Naive thymus-derived CD4-positive, alpha-beta T cell (primary cell): ENCODE measurements around the gene GPR37. TPM values are rescaled to one million over a fixed set of nuclear protein-coding genes. Genes with fewer than 3 reads are reported as not detected.

ENCODE experiments used
- ATAC-seq: fragments of 150-1000 bp; cut with Tn5 transposase; 2 replicates; pipeline ENCODE4 v1.10.0; 2021; ENCODE audit warnings: mild to moderate bottlenecking, moderate library complexity
- CTCF ChIA-PET: fragments of 350-600 bp; sonication (Branson Sonifier 250); formaldehyde crosslinking; loops from one replicate; lab custom pipeline; 2021; ENCODE audit warnings: antibody characterized with exemption; lab: Charles Lee
- POLR2A ChIA-PET: fragments of 350-600 bp; sonication (Branson Sonifier 250); formaldehyde crosslinking; loops from one replicate; lab custom pipeline; 2021; ENCODE audit warnings: antibody characterized with exemption, inconsistent platforms; lab: Charles Lee
- DNase-seq, 9 donors: peaks; one replicate each; pipeline versions ENCODE4 v3.0.0 to v3.0.0-alpha.2; 2020 to 2022; ENCODE audit warnings: mixed read lengths in 1 of 9
- H3K27ac ChIP-seq: one replicate; pipeline ENCODE4 v1.7.0; 2013; ENCODE audit warnings: mild to moderate bottlenecking, low read depth, low read length, moderate library complexity
- H3K27me3 ChIP-seq, 2 donors: one replicate each; pipeline ENCODE4 v1.7.0; 2013; ENCODE audit warnings: low read length in 2 of 2, mild to moderate bottlenecking in 2 of 2, moderate library complexity in 2 of 2; ENCODE audit not compliant: control insufficient read depth in 2 of 2, insufficient read depth in 2 of 2
- H3K36me3 ChIP-seq, 3 experiments: 1 replicate in 2 of 3; 2 replicates in 1 of 3; pipeline ENCODE4 v1.7.0; 2013; ENCODE audit warnings: low read length in 3 of 3, mild to moderate bottlenecking in 3 of 3, moderate library complexity in 1 of 3; ENCODE audit not compliant: insufficient read depth in 3 of 3, control insufficient read depth in 2 of 3
- H3K4me1 ChIP-seq, 2 donors: one replicate each; pipeline ENCODE4 v1.7.0; 2013; ENCODE audit warnings: low read length in 2 of 2, mild to moderate bottlenecking in 2 of 2, moderate library complexity in 1 of 2; ENCODE audit not compliant: control insufficient read depth in 2 of 2, insufficient read depth in 2 of 2
- H3K4me3 ChIP-seq: 2 replicates; pipeline ENCODE4 v1.7.0; 2013; ENCODE audit warnings: mild to moderate bottlenecking, low read length
- H3K9me3 ChIP-seq, 3 experiments: 1 replicate in 2 of 3; 2 replicates in 1 of 3; pipeline ENCODE4 v1.7.0; 2013; ENCODE audit warnings: low read length in 3 of 3; ENCODE audit not compliant: control insufficient read depth in 2 of 3
- H3K27ac Mint-ChIP-seq, 9 donors: one replicate each; pipeline ENCODE4 v1.8.0; 2020 to 2022; ENCODE audit warnings: mixed read lengths in 9 of 9, mild to moderate bottlenecking in 8 of 9, moderate library complexity in 5 of 9, inconsistent platforms in 2 of 9
- H3K27me3 Mint-ChIP-seq, 5 donors: one replicate each; pipeline ENCODE4 v1.8.0; 2021 to 2022; ENCODE audit warnings: mixed read lengths in 5 of 5, mild to moderate bottlenecking in 1 of 5
- H3K36me3 Mint-ChIP-seq, 5 donors: one replicate each; pipeline ENCODE4 v1.8.0; 2020 to 2022; ENCODE audit warnings: mixed read lengths in 5 of 5, mild to moderate bottlenecking in 3 of 5, inconsistent platforms in 1 of 5
- H3K4me1 Mint-ChIP-seq, 7 donors: one replicate each; pipeline ENCODE4 v1.8.0; 2020 to 2022; ENCODE audit warnings: mixed read lengths in 7 of 7, mild to moderate bottlenecking in 3 of 7, inconsistent platforms in 1 of 7
- H3K4me3 Mint-ChIP-seq, 10 donors: one replicate each; pipeline ENCODE4 v1.8.0; 2020 to 2022; ENCODE audit warnings: mild to moderate bottlenecking in 10 of 10, mixed read lengths in 10 of 10, moderate library complexity in 6 of 10, inconsistent platforms in 2 of 10
- H3K9me3 Mint-ChIP-seq, 11 donors: one replicate each; pipeline ENCODE4 v1.8.0; 2020 to 2022; ENCODE audit warnings: mixed read lengths in 11 of 11, mild to moderate bottlenecking in 4 of 11, inconsistent platforms in 1 of 11, moderate library complexity in 1 of 11
- intact Hi-C, 2 donors: fragments of 100-400 bp; cut with micrococcal nuclease; formaldehyde crosslinking; loops; one replicate each; pipeline ENCODE4 v1.15.1; 2023
- polyA plus RNA-seq, 2 donors: library from polyadenylated mRNA; unstranded; fragments of 300-500 nt; fragmentation: Illumina TruSeq; gene quantifications; one replicate each; pipeline ENCODE4 v1.2.3, GENCODE V29; 2021
- total RNA-seq, 6 experiments: library from RNA in 5 of 6; stranded (reverse) in 5 of 6; gene quantifications; 1 replicate in 5 of 6; 2 replicates in 1 of 6; pipeline ENCODE4 v1.2.3 and lab custom pipeline; 2021 to 2026

The GPR37 gene
- total and polyA plus RNA-seq, 7 experiments from 2014 or later = not detected

DNA sequence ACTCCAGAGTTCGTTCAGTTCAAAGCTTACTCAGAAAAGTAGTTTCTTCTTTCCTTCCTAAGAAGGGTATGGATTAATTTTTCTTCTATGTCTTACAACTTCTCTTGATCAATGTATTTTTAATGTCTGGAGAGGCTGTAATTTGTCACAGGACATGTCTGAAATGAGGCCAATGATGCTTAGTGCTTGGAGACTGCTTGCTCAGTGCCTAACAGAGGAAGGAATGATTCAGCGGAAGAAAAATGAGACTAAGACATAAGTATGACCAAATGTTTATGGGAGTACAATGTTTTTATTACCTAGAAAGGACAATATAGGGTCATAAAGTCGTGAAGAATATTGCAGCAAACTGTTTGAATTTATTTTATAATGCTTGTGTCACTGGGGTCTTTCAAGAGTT is 43.3 kb downstream of the GPR37 start:
- H3K4me1 ChIP-seq = no peaks in the 10 kb centered on the region
- Mint-ChIP-seq H3K27ac (no peak overlapping the region), H3K27me3 (peaks cover 0 to 5% (median 0%) of the 10 kb centered on the region in 5 donors), H3K4me3 (no peak overlapping the region), H3K9me3 (peaks cover 0 to 4% (median 0%) of the 10 kb centered on the region in 11 donors), H3K4me1 (no peaks in the 10 kb centered on the region), H3K36me3 (no peaks in the 10 kb centered on the region)
- DNase-seq (no peak), ATAC-seq (no peak)
- no peak overlapping the region for H3K27ac ChIP-seq
- CTCF ChIA-PET = no interaction called here
- intact Hi-C loops = no loop called here
- POLR2A ChIA-PET = no interaction called here
- H3K36me3 ChIP-seq = no peaks in the 10 kb centered on the region
- H3K4me3 ChIP-seq = no peak overlapping the region
- no peaks in the 10 kb centered on the region for H3K27me3 ChIP-seq
- no peaks in the 10 kb centered on the region for H3K9me3 ChIP-seq

DNA sequence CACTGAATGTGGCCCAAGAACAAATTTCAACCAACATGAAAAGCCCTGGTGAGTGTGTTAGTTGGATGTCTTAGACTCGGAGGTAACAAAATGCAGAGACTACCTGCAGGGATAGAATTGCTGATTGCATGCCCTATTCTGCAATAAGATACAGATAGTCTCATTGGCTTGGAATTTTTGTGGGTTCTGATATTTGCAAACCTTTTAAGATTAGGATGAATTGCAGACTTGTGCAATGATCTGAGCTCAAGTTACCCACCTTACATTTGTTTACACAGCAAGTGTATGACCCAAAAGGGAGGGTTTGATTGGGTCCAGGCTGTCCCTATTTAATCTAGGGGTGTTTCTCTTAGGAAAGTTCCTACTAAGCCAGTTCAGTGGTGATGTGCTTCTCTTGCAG is 45.4 kb downstream of the GPR37 start:
- no peak overlapping the region for H3K4me3 Mint-ChIP-seq
- no peaks in the 10 kb centered on the region for H3K4me1 Mint-ChIP-seq
- H3K27me3 Mint-ChIP-seq = no peaks in the 10 kb centered on the region
- ChIA-PET CTCF (no interaction called here), POLR2A (no interaction called here)
- no peak for ATAC-seq
- H3K27ac ChIP-seq = no peak overlapping the region
- H3K36me3 Mint-ChIP-seq = no peaks in the 10 kb centered on the region
- H3K4me3 ChIP-seq = no peak overlapping the region
- H3K4me1 ChIP-seq = no peaks in the 10 kb centered on the region
- H3K27ac Mint-ChIP-seq = no peak overlapping the region
- no peaks in the 10 kb centered on the region for H3K9me3 ChIP-seq
- DNase-seq = no peak
- no peaks in the 10 kb centered on the region for H3K27me3 ChIP-seq
- H3K9me3 Mint-ChIP-seq = peaks cover 0 to 15% (median 2%) of the 10 kb centered on the region in 11 donors
- no peaks in the 10 kb centered on the region for H3K36me3 ChIP-seq
- intact Hi-C loops = no loop called here

- Mint-ChIP-seq H3K27ac (no peak overlapping the region), H3K4me3 (no peak overlapping the region), H3K27me3 (no peaks in the 10 kb centered on the region), H3K36me3 (no peaks in the 10 kb centered on the region), H3K4me1 (no peaks in the 10 kb centered on the region), H3K9me3 (peaks cover 0 to 15% (median 3%) of the 10 kb centered on the region in 11 donors)
- ATAC-seq (no peak), DNase-seq (no peak)
- POLR2A ChIA-PET = no interaction called here
- H3K4me3 ChIP-seq = no peak overlapping the region
- no peaks in the 10 kb centered on the region for H3K36me3 ChIP-seq
- no peaks in the 10 kb centered on the region for H3K27me3 ChIP-seq
- H3K4me1 ChIP-seq = no peaks in the 10 kb centered on the region
- no peak overlapping the region for H3K27ac ChIP-seq
- CTCF ChIA-PET = no interaction called here
- intact Hi-C loops = no loop called here
- no peaks in the 10 kb centered on the region for H3K9me3 ChIP-seq
These were observed 47.4 kb downstream of the GPR37 start for GRCh38 chr7:124718032-124718766.

DNA sequence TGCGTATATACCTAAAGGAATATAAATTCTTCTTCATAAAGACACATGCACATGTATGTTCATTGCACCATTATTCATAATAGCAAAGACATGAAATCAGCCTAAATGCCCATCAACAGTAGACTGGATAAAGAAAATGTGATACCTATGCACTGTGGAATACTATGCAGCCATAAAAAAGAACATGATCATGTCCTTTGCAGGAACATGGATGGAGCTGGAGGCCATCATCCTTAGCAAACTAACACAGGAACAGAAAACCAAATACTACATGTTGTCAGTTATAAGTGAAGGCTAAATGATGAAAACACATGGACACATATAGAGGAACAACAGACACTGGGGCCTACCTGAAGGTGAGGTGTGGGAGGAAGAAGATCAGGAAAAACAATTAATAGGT is 48.7 kb downstream of the GPR37 start:
- H3K36me3 ChIP-seq = no peaks in the 10 kb centered on the region
- peaks cover 0 to 15% (median 3%) of the 10 kb centered on the region in 11 donors for H3K9me3 Mint-ChIP-seq
- no peaks in the 10 kb centered on the region for H3K36me3 Mint-ChIP-seq
- DNase-seq (no peak), ATAC-seq (no peak)
- no peak overlapping the region for H3K27ac Mint-ChIP-seq
- no peaks in the 10 kb centered on the region for H3K4me1 ChIP-seq
- H3K4me1 Mint-ChIP-seq = no peaks in the 10 kb centered on the region
- no peaks in the 10 kb centered on the region for H3K9me3 ChIP-seq
- CTCF ChIA-PET = no interaction called here
- no peaks in the 10 kb centered on the region for H3K27me3 ChIP-seq
- no peak overlapping the region for H3K4me3 Mint-ChIP-seq
- POLR2A ChIA-PET = no interaction called here
- no peak overlapping the region for H3K27ac ChIP-seq
- H3K27me3 Mint-ChIP-seq = no peaks in the 10 kb centered on the region
- no peak overlapping the region for H3K4me3 ChIP-seq
- intact Hi-C loops = no loop called here

DNA sequence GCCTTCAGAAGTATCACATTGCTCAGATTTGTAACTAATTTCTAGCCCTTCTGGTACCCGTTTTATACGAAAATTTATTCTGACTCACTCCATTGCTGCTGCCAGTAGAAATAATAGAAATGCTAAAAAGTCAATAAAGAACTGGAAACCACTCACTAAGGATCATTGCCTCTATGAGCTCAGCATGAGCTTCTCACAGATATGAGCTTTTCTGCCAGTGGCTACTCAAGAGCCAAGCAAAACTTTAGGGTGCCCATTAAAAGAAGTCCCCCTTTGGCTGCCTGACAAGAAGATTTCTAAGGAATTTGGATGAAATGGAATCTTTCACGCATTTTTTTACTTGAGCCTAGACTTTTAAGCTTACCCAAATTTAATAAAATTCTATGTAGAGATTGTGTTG is 52.5 kb downstream of the GPR37 start:
- Mint-ChIP-seq H3K4me1 (no peaks in the 10 kb centered on the region), H3K9me3 (peaks cover 4 to 32% (median 12%) of the 10 kb centered on the region in 11 donors), H3K27me3 (no peaks in the 10 kb centered on the region), H3K27ac (no peak overlapping the region), H3K36me3 (peaks cover 0 to 4% (median 0%) of the 10 kb centered on the region in 5 donors), H3K4me3 (no peak overlapping the region)
- Histone ChIP-seq H3K4me1 (no peaks in the 10 kb centered on the region), H3K9me3 (peaks cover 0 to 9% (median 0%) of the 10 kb centered on the region in 3 experiments), H3K4me3 (no peak overlapping the region), H3K27me3 (no peaks in the 10 kb centered on the region), H3K27ac (no peak overlapping the region), H3K36me3 (no peaks in the 10 kb centered on the region)
- DNase-seq = no peak
- no peak for ATAC-seq
- intact Hi-C loops = no loop called here
- ChIA-PET POLR2A (no interaction called here), CTCF (no interaction called here)

GRCh38 chr7:124712017-124712416 is 53.6 kb downstream of the GPR37 start:
- no peak for ATAC-seq
- ChIA-PET CTCF (no interaction called here), POLR2A (no interaction called here)
- Histone ChIP-seq H3K36me3 (no peaks in the 10 kb centered on the region), H3K27me3 (no peaks in the 10 kb centered on the region), H3K4me1 (no peaks in the 10 kb centered on the region), H3K4me3 (no peak overlapping the region), H3K27ac (no peak overlapping the region), H3K9me3 (peaks cover 0 to 9% (median 0%) of the 10 kb centered on the region in 3 experiments)
- no peaks in the 10 kb centered on the region for H3K4me1 Mint-ChIP-seq
- intact Hi-C loops = no loop called here
- peaks cover 8 to 41% (median 19%) of the 10 kb centered on the region in 11 donors for H3K9me3 Mint-ChIP-seq
- H3K4me3 Mint-ChIP-seq = no peak overlapping the region
- H3K27me3 Mint-ChIP-seq = no peaks in the 10 kb centered on the region
- no peak for DNase-seq
- H3K27ac Mint-ChIP-seq = no peak overlapping the region
- peaks cover 0 to 4% (median 0%) of the 10 kb centered on the region in 5 donors for H3K36me3 Mint-ChIP-seq

- Mint-ChIP-seq H3K27me3 (peaks cover 0 to 4% (median 0%) of the 10 kb centered on the region in 5 donors), H3K27ac (no peak overlapping the region), H3K36me3 (no peaks in the 10 kb centered on the region), H3K9me3 (peaks cover 2 to 10% (median 5%) of the 10 kb centered on the region in 11 donors), H3K4me3 (no peak overlapping the region), H3K4me1 (no peaks in the 10 kb centered on the region)
- intact Hi-C loops = no loop called here
- DNase-seq = no peak
- no peak for ATAC-seq
- Histone ChIP-seq H3K27me3 (no peaks in the 10 kb centered on the region), H3K27ac (no peak overlapping the region), H3K36me3 (no peaks in the 10 kb centered on the region), H3K4me3 (no peak overlapping the region), H3K9me3 (no peaks in the 10 kb centered on the region), H3K4me1 (no peaks in the 10 kb centered on the region)
- CTCF ChIA-PET = no interaction called here
- POLR2A ChIA-PET = no interaction called here
These were observed 63.2 kb downstream of the GPR37 start for GRCh38 chr7:124702385-124702784.
